ENCODE results near the gene NUTM1. TPM values are rescaled to one million over a fixed set of nuclear protein-coding genes. Genes with fewer than 3 reads are reported as not detected.
A peak's percentile ranks its signal among the peaks of the same experiment; 100 is the strongest.

The NUTM1 gene
- total and polyA plus RNA-seq, 2 of the 13 experiments (the other 11 are each of a cell fraction or from before 2014, with no cell fraction given): not detected

DNA sequence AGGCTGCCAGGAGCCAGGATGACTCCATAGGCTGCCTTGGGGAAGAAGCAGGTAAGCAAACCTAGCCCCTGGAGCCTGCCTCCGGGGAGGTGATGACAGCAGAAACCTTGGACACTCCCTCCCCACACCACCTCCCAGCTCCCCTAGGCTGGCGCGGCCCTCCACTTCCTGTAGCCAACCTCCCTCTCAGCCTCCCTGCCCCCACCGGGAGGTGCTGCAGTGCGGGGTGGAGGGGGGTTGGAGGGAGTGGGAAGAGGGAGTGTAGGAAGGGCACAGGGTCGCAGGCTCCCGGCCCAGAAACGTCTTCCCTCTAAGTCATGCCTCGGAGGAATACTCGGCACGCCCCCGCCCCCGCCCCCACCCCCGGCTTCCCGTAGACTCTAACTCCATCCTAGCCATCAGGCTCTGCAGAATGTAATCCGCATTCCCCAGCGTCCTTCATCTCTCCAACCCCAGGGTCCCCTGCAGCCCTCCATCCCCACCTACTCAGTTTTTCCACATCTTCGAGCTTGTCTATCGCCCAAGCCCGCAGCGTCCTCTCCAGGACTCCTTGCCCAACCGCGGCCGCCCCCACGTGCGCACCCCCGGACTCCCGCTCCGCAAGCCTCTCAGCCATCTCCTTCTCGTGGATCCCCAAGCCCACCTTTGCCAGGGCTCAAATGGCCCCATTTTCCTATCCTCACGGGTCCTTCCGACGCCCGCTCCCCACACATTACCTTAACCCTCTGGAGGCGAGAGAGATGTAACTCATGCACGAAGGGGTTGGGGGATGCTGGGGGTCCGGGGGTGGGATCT is 23.4 kb downstream of the NUTM1 start:
- 2% methylated on average over 37 of the region's 37 CpGs for WGBS (ENCODE audit: low lambda C conversion rate)
- Histone ChIP-seq H3K9me3 (ENCODE audit: low read length) (no peaks in the 10 kb centered on the region), H3K36me3 (replicated peaks in 1 of 2; ENCODE audit: control insufficient read depth in 1 of 2, insufficient read depth in 2 of 2, low read length in 2 of 2) (no peaks in the 10 kb centered on the region; a peak in 1 of 5 replicates), H3K79me2 (ENCODE audit: insufficient read depth, low read length) (peaks cover 2% of the 10 kb centered on the region), H3K4me2 (ENCODE audit: low read depth, low read length) (peak overlapping the region; percentile 97), H3K4me3 (replicated peaks in 1 of 3; ENCODE audit: insufficient read depth in 1 of 3, low read depth in 2 of 3, low read length in 3 of 3) (peak overlapping the region; percentile 59 to 94 (median 87)), H2AFZ (ENCODE audit: low read length) (no peak overlapping the region), H4K20me1 (ENCODE audit: insufficient read depth, low read length) (no peaks in the 10 kb centered on the region), H3K27me3 (ENCODE audit: control insufficient read depth in 1 of 2, insufficient read depth in 2 of 2, low read length in 2 of 2) (no peaks in the 10 kb centered on the region), H3K4me1 (ENCODE audit: insufficient read depth, low read length) (peaks cover 21% of the 10 kb centered on the region), H3K9ac (ENCODE audit: insufficient read depth, low read depth, low read length) (peak overlapping the region; percentile 62), H3K27ac (ENCODE audit: extremely low read length, insufficient read depth, low read length) (peak overlapping the region; percentile 51)
- no TSS peak for BruUV-seq (replicated peaks)
- CTCF ChIA-PET (ENCODE audit: low intra/inter-chr PET ratio, low total read pairs): interaction anchor here (0.8 to 1.7 kb wide), 2 partner anchors 8 to 23 kb away, joined by 3 to 14 read pairs; partner anchors contain the start of genes NOP10 and NUTM1
- POLR2A ChIA-PET: interaction anchor here (1.2 to 3.1 kb wide), 5 partner anchors 23 to 221 kb away, joined by 3 to 28 read pairs (median 7); partner anchors contain the start of genes KATNBL1, NOP10, NUTM1 and SLC12A6
- in situ Hi-C loops (cut with HindIII; ENCODE audit: extremely low pct_ligation_motif_present, low pct_unique_long_range_greater_than_20kb) (loop anchor here (10.0 to 25.0 kb wide), 2 partner anchors 68 to 304 kb away; partner anchors contain the start of gene GOLGA8A), intact Hi-C loops (cut with micrococcal nuclease; ENCODE audit: unreplicated experiment) (loop anchor here (1.0 to 5.0 kb wide), 2 partner anchors 23 to 124 kb away; partner anchors contain the start of genes NOP10 and NUTM1)
- DNase-seq (ENCODE audit: low spot score) (peak; percentile 50), ATAC-seq (peak; percentile 72), FAIRE-seq (peak; percentile 36)
- no peak for TF ChIP-seq ATRX (CRISPR knock-in tag; IDR thresholded peaks at IDR 0.05; ENCODE audit: borderline replicate concordance)
- peak; percentile 75 for TF ChIP-seq ELF1 (CRISPR knock-in tag; IDR thresholded peaks at IDR 0.05)
- no peak for TF ChIP-seq GLI4 (CRISPR knock-in tag; IDR thresholded peaks at IDR 0.05; ENCODE audit: borderline replicate concordance)
- TF ChIP-seq CBX2 (IDR thresholded peaks at IDR 0.05; ENCODE audit: low read depth, low read length): no peak
- TF ChIP-seq CBX2 (CRISPR knock-in tag; IDR thresholded peaks at IDR 0.05; ENCODE audit: low read depth): no peak
- TF ChIP-seq MLXIP (CRISPR knock-in tag; IDR thresholded peaks at IDR 0.05; ENCODE audit: borderline replicate concordance): no peak
- TF ChIP-seq ZNF451 (CRISPR knock-in tag; IDR thresholded peaks at IDR 0.05): no peak
- no peak for TF ChIP-seq ZKSCAN1 (IDR thresholded peaks at IDR 0.05; ENCODE audit: low read length)
- TF ChIP-seq ZNF225 (CRISPR knock-in tag; IDR thresholded peaks at IDR 0.05): no peak
- TF ChIP-seq TEAD3 (CRISPR knock-in tag; optimal IDR thresholded peaks at IDR 0.05; ENCODE audit: borderline replicate concordance): no peak
- TF ChIP-seq, protein P1, sequence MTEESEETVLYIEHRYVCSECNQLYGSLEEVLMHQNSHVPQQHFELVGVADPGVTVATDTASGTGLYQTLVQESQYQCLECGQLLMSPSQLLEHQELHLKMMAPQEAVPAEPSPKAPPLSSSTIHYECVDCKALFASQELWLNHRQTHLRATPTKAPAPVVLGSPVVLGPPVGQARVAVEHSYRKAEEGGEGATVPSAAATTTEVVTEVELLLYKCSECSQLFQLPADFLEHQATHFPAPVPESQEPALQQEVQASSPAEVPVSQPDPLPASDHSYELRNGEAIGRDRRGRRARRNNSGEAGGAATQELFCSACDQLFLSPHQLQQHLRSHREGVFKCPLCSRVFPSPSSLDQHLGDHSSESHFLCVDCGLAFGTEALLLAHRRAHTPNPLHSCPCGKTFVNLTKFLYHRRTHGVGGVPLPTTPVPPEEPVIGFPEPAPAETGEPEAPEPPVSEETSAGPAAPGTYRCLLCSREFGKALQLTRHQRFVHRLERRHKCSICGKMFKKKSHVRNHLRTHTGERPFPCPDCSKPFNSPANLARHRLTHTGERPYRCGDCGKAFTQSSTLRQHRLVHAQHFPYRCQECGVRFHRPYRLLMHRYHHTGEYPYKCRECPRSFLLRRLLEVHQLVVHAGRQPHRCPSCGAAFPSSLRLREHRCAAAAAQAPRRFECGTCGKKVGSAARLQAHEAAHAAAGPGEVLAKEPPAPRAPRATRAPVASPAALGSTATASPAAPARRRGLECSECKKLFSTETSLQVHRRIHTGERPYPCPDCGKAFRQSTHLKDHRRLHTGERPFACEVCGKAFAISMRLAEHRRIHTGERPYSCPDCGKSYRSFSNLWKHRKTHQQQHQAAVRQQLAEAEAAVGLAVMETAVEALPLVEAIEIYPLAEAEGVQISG (CRISPR knock-in tag; IDR thresholded peaks at IDR 0.05): no peak
- no peak for TF ChIP-seq ZNF468 (CRISPR knock-in tag; IDR thresholded peaks at IDR 0.05)
- TF ChIP-seq HOXA5 (CRISPR knock-in tag; IDR thresholded peaks at IDR 0.05): no peak
- TF ChIP-seq TBL1XR1 (IDR thresholded peaks at IDR 0.05; ENCODE audit: borderline replicate concordance, low read length, partially characterized antibody): no peak
- TF ChIP-seq, protein P2, sequence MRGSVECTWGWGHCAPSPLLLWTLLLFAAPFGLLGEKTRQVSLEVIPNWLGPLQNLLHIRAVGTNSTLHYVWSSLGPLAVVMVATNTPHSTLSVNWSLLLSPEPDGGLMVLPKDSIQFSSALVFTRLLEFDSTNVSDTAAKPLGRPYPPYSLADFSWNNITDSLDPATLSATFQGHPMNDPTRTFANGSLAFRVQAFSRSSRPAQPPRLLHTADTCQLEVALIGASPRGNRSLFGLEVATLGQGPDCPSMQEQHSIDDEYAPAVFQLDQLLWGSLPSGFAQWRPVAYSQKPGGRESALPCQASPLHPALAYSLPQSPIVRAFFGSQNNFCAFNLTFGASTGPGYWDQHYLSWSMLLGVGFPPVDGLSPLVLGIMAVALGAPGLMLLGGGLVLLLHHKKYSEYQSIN (CRISPR knock-in tag; IDR thresholded peaks at IDR 0.05; ENCODE audit: borderline replicate concordance): no peak
- no peak for TF ChIP-seq HNRNPLL (IDR thresholded peaks at IDR 0.05; ENCODE audit: low read depth, low read length, poor library complexity, severe bottlenecking)
- no peak for TF ChIP-seq ZNF75D (CRISPR knock-in tag; IDR thresholded peaks at IDR 0.05; ENCODE audit: borderline replicate concordance)
